GM23338 (cell line): ENCODE results near the gene CA4. TPM values are rescaled to one million over a fixed set of nuclear protein-coding genes. Genes with fewer than 3 reads are reported as not detected.
A peak's percentile ranks its signal among the peaks of the same experiment; 100 is the strongest.

Experiments used
- ATAC-seq: fragments of 200-7000 bp; cut with Tn5 transposase; 3 replicates; pipeline ENCODE4 v1.9.1; 2020
- DNase-seq: peaks from one replicate; pipeline ENCODE4 v3.0.0-alpha.2; 2015; ENCODE audit warnings: low spot score
- H2AFZ ChIP-seq: fragments of 200-600 bp; sonication (generic); 2 replicates; pipeline ENCODE4 v1.8.0; 2016; ENCODE audit warnings: antibody characterized with exemption, mild to moderate bottlenecking, moderate library complexity
- H3F3A ChIP-seq: fragments of 200-600 bp; sonication (generic); replicated peaks from 2 replicates; pipeline ENCODE4 v1.8.0; 2017; ENCODE audit warnings: antibody characterized with exemption, mixed run types, low read depth
- H3K27ac ChIP-seq: fragments of 200-600 bp; sonication (generic); 2 replicates; pipeline ENCODE4 v1.6.1; 2016; ENCODE audit warnings: low read depth
- H3K27me3 ChIP-seq: fragments of 200-600 bp; sonication (generic); 2 replicates; pipeline ENCODE4 v1.8.0; 2016; ENCODE audit warnings: mild to moderate bottlenecking, mixed run types, moderate library complexity; ENCODE audit not compliant: insufficient read depth
- H3K36me3 ChIP-seq: fragments of 200-600 bp; sonication (generic); 2 replicates; pipeline ENCODE4 v1.8.0; 2016; ENCODE audit warnings: mild to moderate bottlenecking; ENCODE audit not compliant: insufficient read depth
- H3K4me1 ChIP-seq: fragments of 200-600 bp; sonication (generic); 2 replicates; pipeline ENCODE4 v1.8.0; 2016; ENCODE audit warnings: mild to moderate bottlenecking, moderate library complexity; ENCODE audit not compliant: insufficient read depth
- H3K4me2 ChIP-seq: fragments of 200-600 bp; sonication (generic); 2 replicates; pipeline ENCODE4 v1.7.1; 2017; ENCODE audit warnings: mixed run types
- H3K4me3 ChIP-seq: fragments of 200-600 bp; sonication (generic); 2 replicates; pipeline ENCODE4 v1.6.1; 2016; ENCODE audit warnings: mixed run types
- H3K79me2 ChIP-seq: fragments of 200-600 bp; sonication (generic); replicated peaks from 2 replicates; pipeline ENCODE4 v1.8.0; 2017; ENCODE audit warnings: mild to moderate bottlenecking; ENCODE audit not compliant: insufficient read depth
- H3K9me2 ChIP-seq: fragments of 200-600 bp; sonication (generic); 2 replicates; pipeline ENCODE4 v1.8.0; 2017; ENCODE audit not compliant: insufficient read depth
- H4K20me1 ChIP-seq: fragments of 200-600 bp; sonication (generic); replicated peaks from 2 replicates; pipeline ENCODE4 v1.8.0; 2017; ENCODE audit warnings: mild to moderate bottlenecking; ENCODE audit not compliant: insufficient read depth
- H3K27ac Mint-ChIP-seq: 2 replicates; pipeline ENCODE4 v1.8.0; 2020; ENCODE audit warnings: inconsistent platforms, mild to moderate bottlenecking, moderate library complexity, mixed read lengths
- H3K27me3 Mint-ChIP-seq: 3 replicates; pipeline ENCODE4 v1.8.0; 2022; ENCODE audit warnings: low read depth, mild to moderate bottlenecking, moderate library complexity, mixed read lengths, inconsistent platforms; ENCODE audit not compliant: insufficient read depth, poor library complexity
- H3K36me3 Mint-ChIP-seq: 3 replicates; pipeline ENCODE4 v1.8.0; 2021; ENCODE audit warnings: low read depth, mild to moderate bottlenecking, inconsistent platforms, moderate library complexity, mixed read lengths
- H3K4me1 Mint-ChIP-seq: 3 replicates; pipeline ENCODE4 v1.8.0; 2020; ENCODE audit warnings: mild to moderate bottlenecking, inconsistent platforms, mixed read lengths
- H3K4me3 Mint-ChIP-seq: 3 replicates; pipeline ENCODE4 v1.8.0; 2021; ENCODE audit warnings: moderate library complexity, mild to moderate bottlenecking, inconsistent platforms, mixed read lengths
- H3K9me3 Mint-ChIP-seq: 3 replicates; pipeline ENCODE4 v1.8.0; 2020; ENCODE audit warnings: moderate library complexity, mild to moderate bottlenecking, inconsistent platforms, mixed read lengths
- CREB1 ChIP-seq: fragments of 250-450 bp; sonication (Bioruptor Pico); IDR thresholded peaks from 2 replicates; pipeline ENCODE4 v1.5.0; 2020; ENCODE audit warnings: low read depth, mild to moderate bottlenecking, moderate library complexity
- CTCF ChIP-seq, 2 experiments: fragments of 200-600 bp in 1 of 2; sonication (generic) in 1 of 2; conservative IDR thresholded peaks; 2 replicates each; pipeline versions ENCODE4 v1.5.1 to v1.6.1; 2016 to 2017; ENCODE audit warnings: antibody characterized with exemption in 2 of 2, low read depth in 2 of 2, mild to moderate bottlenecking in 2 of 2, moderate library complexity in 1 of 2
- ETS1 ChIP-seq: IDR thresholded peaks from 2 replicates; pipeline ENCODE4 v1.6.1; 2016; ENCODE audit warnings: antibody characterized with exemption
- EZH2 ChIP-seq: fragments of 200-600 bp; sonication (generic); IDR thresholded peaks from one replicate; pipeline ENCODE4 v1.8.0; 2017; ENCODE audit warnings: antibody characterized with exemption, mild to moderate bottlenecking, low read depth; ENCODE audit not compliant: unreplicated experiment
- EZH2phosphoT487 ChIP-seq: fragments of 200-600 bp; sonication (generic); IDR thresholded peaks from one replicate; pipeline ENCODE4 v1.8.1; 2018; ENCODE audit warnings: antibody characterized with exemption; ENCODE audit not compliant: unreplicated experiment
- JUNB ChIP-seq: IDR thresholded peaks from one replicate; pipeline ENCODE4 v1.6.1; 2016; ENCODE audit warnings: antibody characterized with exemption; ENCODE audit not compliant: unreplicated experiment
- NANOG ChIP-seq: IDR thresholded peaks from 2 replicates; pipeline ENCODE4 v1.6.1; 2016; ENCODE audit warnings: antibody characterized with exemption, borderline replicate concordance
- POLR2AphosphoS5 ChIP-seq: IDR thresholded peaks from 2 replicates; pipeline ENCODE4 v1.6.1; 2016; ENCODE audit warnings: antibody characterized with exemption, low read depth
- REST ChIP-seq: IDR thresholded peaks from one replicate; pipeline ENCODE4 v1.6.1; 2018; ENCODE audit warnings: antibody characterized with exemption; ENCODE audit not compliant: unreplicated experiment
- STAT1 ChIP-seq: IDR thresholded peaks from one replicate; pipeline ENCODE4 v1.6.1; 2016; ENCODE audit warnings: antibody characterized with exemption; ENCODE audit not compliant: unreplicated experiment
- ZNF114 ChIP-seq: fragments of 250-450 bp; sonication (Bioruptor Pico); IDR thresholded peaks from 2 replicates; pipeline ENCODE4 v1.5.0; 2020; ENCODE audit warnings: mild to moderate bottlenecking, moderate library complexity
- ZNF331 ChIP-seq: fragments of 250-450 bp; sonication (Bioruptor Pico); IDR thresholded peaks from 2 replicates; pipeline ENCODE4 v1.5.0; 2020; ENCODE audit warnings: low read depth, mild to moderate bottlenecking, moderate library complexity
- ZNF462 ChIP-seq: fragments of 250-450 bp; sonication (Bioruptor Pico); IDR thresholded peaks from 2 replicates; pipeline ENCODE4 v1.5.0; 2020; ENCODE audit warnings: mild to moderate bottlenecking, moderate library complexity
- polyA plus RNA-seq: library from polyadenylated mRNA; unstranded; fragments of >200 nt; fragmentation: Nextera tagmentation; extraction: Ambion mirVana; gene quantifications from 2 replicates; pipeline ENCODE4 v1.2.1, GENCODE V29; 2016
- total RNA-seq: library from RNA; depleted of rRNA; stranded (reverse); fragments of >200 nt; shearing (Covaris generic); gene quantifications from 2 replicates; pipeline ENCODE4 v1.2.3, GENCODE V29; 2014

The CA4 gene
- total and polyA plus RNA-seq, 2 experiments from 2014 or later, result 7.6 to 8.2 TPM

- DNase-seq (peak; percentile 53), ATAC-seq (no peak)
- H3K4me3 Mint-ChIP-seq, result peak overlapping the region; percentile 74
- H3K4me1 Mint-ChIP-seq, result peaks cover 27% of the 10 kb centered on the region
- Histone ChIP-seq H3K9me2 (no peaks in the 10 kb centered on the region), H3K27me3 (peaks cover 50% of the 10 kb centered on the region), H2AFZ (peak overlapping the region; percentile 84; the same call in 1 of the 2 replicates), H3K27ac (no peak overlapping the region), H3K4me3 (peak overlapping the region; percentile 73), H4K20me1 (no peaks in the 10 kb centered on the region), H3K4me2 (peak overlapping the region; percentile 95), H3K79me2 (no peaks in the 10 kb centered on the region), H3F3A (peaks cover 6% of the 10 kb centered on the region), H3K4me1 (peaks cover 24% of the 10 kb centered on the region), H3K36me3 (no peaks in the 10 kb centered on the region)
- peaks cover 42% of the 10 kb centered on the region for H3K27me3 Mint-ChIP-seq
- H3K27ac Mint-ChIP-seq, result no peak overlapping the region
- TF ChIP-seq NANOG (no peak), ZNF462 (CRISPR knock-in tag) (no peak), JUNB (no peak), STAT1 (no peak), ZNF331 (CRISPR knock-in tag) (no peak), REST (no peak), ETS1 (no peak), POLR2AphosphoS5 (no peak), EZH2 (no peak), CTCF (conservative IDR thresholded peaks at IDR 0.05; ENCODE audit: low read depth in 2 of 2) (no peak), ZNF114 (CRISPR knock-in tag) (no peak), CREB1 (CRISPR knock-in tag) (no peak), EZH2phosphoT487 (no peak)
- H3K36me3 Mint-ChIP-seq, result no peaks in the 10 kb centered on the region
- no peaks in the 10 kb centered on the region; the same call in 2 of the 3 replicates for H3K9me3 Mint-ChIP-seq
These were observed 1.6 kb downstream of the CA4 start for GRCh38 chr17:60151355-60151754.
